CD14-positive monocyte (primary cell): Measurements from ENCODE around the gene SKOR2. TPM values are rescaled to one million over a fixed set of nuclear protein-coding genes. Genes with fewer than 3 reads are reported as not detected.
A peak's percentile ranks its signal among the peaks of the same experiment; 100 is the strongest.

Experiments
- DNase-seq, 3 donors: peaks; one replicate each; pipeline ENCODE4 v3.0.0-alpha.2; 2011 to 2022
- H2AFZ ChIP-seq: 2 replicates; pipeline ENCODE4 v1.6.0; 2012; ENCODE audit warnings: mild to moderate bottlenecking, low read depth, low read length, inconsistent platforms; ENCODE audit not compliant: insufficient read depth, poor library complexity, severe bottlenecking
- H3K27ac ChIP-seq, 2 donors: 1 replicate in 1 of 2; 2 replicates in 1 of 2; pipeline ENCODE4 v1.5.1; 2012 to 2013; ENCODE audit warnings: low read length in 2 of 2, control low read depth in 1 of 2, inconsistent platforms in 1 of 2, low read depth in 1 of 2, mild to moderate bottlenecking in 1 of 2
- H3K27me3 ChIP-seq, 2 donors: one replicate each; pipeline versions ENCODE4 v1.6.0 to v1.6.1; 2011 to 2013; ENCODE audit warnings: low read length in 2 of 2; ENCODE audit not compliant: control insufficient read depth in 2 of 2, insufficient read depth in 2 of 2
- H3K36me3 ChIP-seq, 2 donors: replicated peaks in 1 of 2; 1 replicate in 1 of 2; 2 replicates in 1 of 2; pipeline versions ENCODE4 v1.5.1 to v1.6.1; 2012 to 2013; ENCODE audit warnings: low read length in 2 of 2, control low read depth in 1 of 2, inconsistent platforms in 1 of 2, mild to moderate bottlenecking in 1 of 2; ENCODE audit not compliant: insufficient read depth in 2 of 2, control insufficient read depth in 1 of 2
- H3K4me1 ChIP-seq, 2 donors: 1 replicate in 1 of 2; 2 replicates in 1 of 2; pipeline versions ENCODE4 v1.5.1 to v1.6.1; 2012 to 2013; ENCODE audit warnings: low read length in 2 of 2, control low read depth in 1 of 2, inconsistent platforms in 1 of 2, mild to moderate bottlenecking in 1 of 2, moderate library complexity in 1 of 2; ENCODE audit not compliant: insufficient read depth in 2 of 2, control insufficient read depth in 1 of 2
- H3K4me2 ChIP-seq: replicated peaks from 2 replicates; pipeline ENCODE3; 2012; ENCODE audit warnings: low read length, moderate library complexity, mild to moderate bottlenecking; ENCODE audit not compliant: poor library complexity, severe bottlenecking; ENCODE audit errors: extremely low read depth
- H3K4me3 ChIP-seq, 3 experiments: fragments of 200-600 bp in 1 of 3; sonication (generic) in 1 of 3; replicated peaks in 1 of 3; 1 replicate in 2 of 3; 2 replicates in 1 of 3; pipeline ENCODE4 v1.5.1; 2011 to 2013; ENCODE audit warnings: low read length in 3 of 3, mild to moderate bottlenecking in 3 of 3, control low read depth in 2 of 3, low read depth in 2 of 3, inconsistent platforms in 1 of 3, moderate library complexity in 1 of 3
- H3K79me2 ChIP-seq: 2 replicates; pipeline ENCODE4 v1.6.0; 2012; ENCODE audit warnings: mild to moderate bottlenecking, control low read depth, inconsistent platforms, low read length, moderate library complexity; ENCODE audit not compliant: insufficient read depth
- H3K9ac ChIP-seq: 2 replicates; pipeline ENCODE4 v1.6.0; 2017; ENCODE audit warnings: low read length, mild to moderate bottlenecking; ENCODE audit not compliant: insufficient read depth, poor library complexity, severe bottlenecking
- H3K9me3 ChIP-seq, 2 donors: replicated peaks in 1 of 2; 1 replicate in 1 of 2; 2 replicates in 1 of 2; pipeline versions ENCODE4 v1.5.1 to v1.6.1; 2012 to 2013; ENCODE audit warnings: low read length in 2 of 2, control low read depth in 1 of 2; ENCODE audit not compliant: control insufficient read depth in 1 of 2, insufficient read depth in 1 of 2
- H4K20me1 ChIP-seq: 2 replicates; pipeline ENCODE4 v1.6.0; 2012; ENCODE audit warnings: mild to moderate bottlenecking, low read length, control low read depth, moderate library complexity; ENCODE audit not compliant: insufficient read depth
- H3K27ac Mint-ChIP-seq, 7 donors: one replicate each; pipeline ENCODE4 v1.8.0; 2020; ENCODE audit warnings: mild to moderate bottlenecking in 7 of 7, mixed read lengths in 7 of 7, moderate library complexity in 6 of 7, inconsistent platforms in 2 of 7
- H3K27me3 Mint-ChIP-seq, 3 donors: one replicate each; pipeline ENCODE4 v1.8.0; 2021 to 2022; ENCODE audit warnings: low read depth in 3 of 3, mild to moderate bottlenecking in 3 of 3, mixed read lengths in 3 of 3, moderate library complexity in 3 of 3, inconsistent platforms in 1 of 3
- H3K36me3 Mint-ChIP-seq, 2 donors: one replicate each; pipeline ENCODE4 v1.8.0; 2020; ENCODE audit warnings: mixed read lengths in 2 of 2, inconsistent platforms in 1 of 2, mild to moderate bottlenecking in 1 of 2
- H3K4me1 Mint-ChIP-seq: one replicate; pipeline ENCODE4 v1.8.0; 2020; ENCODE audit warnings: mild to moderate bottlenecking, mixed read lengths
- H3K4me3 Mint-ChIP-seq, 2 donors: one replicate each; pipeline ENCODE4 v1.8.0; 2020; ENCODE audit warnings: mild to moderate bottlenecking in 2 of 2, mixed read lengths in 2 of 2, moderate library complexity in 1 of 2
- H3K9me3 Mint-ChIP-seq, 7 donors: one replicate each; pipeline ENCODE4 v1.8.0; 2020 to 2022; ENCODE audit warnings: mixed read lengths in 7 of 7, mild to moderate bottlenecking in 6 of 7, moderate library complexity in 6 of 7, inconsistent platforms in 2 of 7
- WGBS: methylation state at CpG from one replicate; pipeline ENCODE4 v1.1.5; 2013; ENCODE audit warnings: missing lambda C conversion rate; ENCODE audit not compliant: insufficient coverage; 5-methylcytosine and 5-hydroxymethylcytosine counted together
- intact Hi-C, 2 donors: fragments of 100-400 bp; cut with micrococcal nuclease; formaldehyde crosslinking; loops; one replicate each; pipeline versions ENCODE4 v1.15.0 to v1.15.1; 2023
- polyA plus RNA-seq, 3 donors: library from polyadenylated mRNA; depleted of rRNA in 1 of 3; unstranded in 2 of 3; stranded (reverse) in 1 of 3; fragments of 300-500 nt in 2 of 3; fragments of >200 nt in 1 of 3; fragmentation: Illumina TruSeq in 2 of 3; gene quantifications; 1 replicate in 2 of 3; 2 replicates in 1 of 3; pipeline ENCODE4 v1.2.3, GENCODE V29; 2012 to 2021
- TF ChIP-seq, protein P1 (sequence below): fragments of 200-600 bp; IDR thresholded peaks from one replicate; pipeline ENCODE4 v1.8.0; 2022; ENCODE audit warnings: antibody characterized with exemption, mild to moderate bottlenecking

SKOR2 gene
- polyA plus RNA-seq, 3 donors, result not detected

DNA sequence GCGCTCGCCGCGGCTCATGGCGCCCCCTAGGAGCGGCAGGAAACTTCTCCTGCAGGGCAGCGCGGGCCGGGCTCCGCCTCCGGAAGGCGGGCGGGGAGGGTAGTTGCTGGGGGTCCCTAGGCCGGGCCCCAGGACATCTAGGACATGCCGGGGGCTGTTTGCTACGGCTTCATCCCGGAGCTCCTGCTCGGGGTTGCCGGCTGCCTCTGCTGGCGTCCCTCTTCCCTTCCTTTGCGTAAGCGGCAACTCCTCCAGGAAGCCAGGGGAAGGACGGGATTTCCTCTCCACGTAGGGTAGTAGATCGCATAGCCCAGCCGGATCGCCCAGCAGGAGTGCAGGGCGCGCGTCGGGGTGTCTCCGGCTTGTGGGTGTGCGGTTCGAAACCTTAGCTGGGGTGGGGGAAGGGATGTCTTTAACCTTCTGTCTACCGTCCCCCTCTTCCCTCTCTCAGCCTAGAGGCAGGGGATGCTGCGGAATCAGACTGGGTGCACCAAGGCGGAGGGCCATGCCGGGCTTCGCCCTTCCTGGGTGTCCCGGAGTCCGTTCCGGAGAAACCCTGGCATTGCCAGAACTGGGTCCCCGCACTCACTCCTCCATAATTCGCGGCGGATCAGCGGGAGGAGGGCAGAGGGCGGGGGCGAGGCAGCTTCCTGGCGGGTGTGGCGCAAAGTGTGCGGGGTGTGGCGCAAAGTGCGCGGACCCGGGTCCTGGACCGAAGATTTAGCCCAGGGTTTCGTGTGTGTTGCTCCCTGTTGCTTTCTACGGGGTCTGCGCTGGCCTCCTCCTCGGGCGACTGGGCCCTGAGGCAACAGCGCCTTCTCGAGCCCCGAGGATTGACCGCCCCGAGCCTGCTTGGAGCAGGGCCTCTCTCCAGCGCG, 12.2 kb upstream of the SKOR2 start:
- intact Hi-C loops, result no loop called here
- Histone ChIP-seq H3K27me3 (peaks cover 42 to 68% of the 10 kb centered on the region in 2 donors), H2AFZ (no peak overlapping the region), H3K9ac (no peak overlapping the region), H3K36me3 (no peaks in the 10 kb centered on the region), H4K20me1 (no peaks in the 10 kb centered on the region), H3K9me3 (peaks cover 0 to 38% of the 10 kb centered on the region in 2 donors), H3K4me2 (no peak overlapping the region), H3K79me2 (no peaks in the 10 kb centered on the region), H3K27ac (no peak overlapping the region), H3K4me3 (no peak overlapping the region), H3K4me1 (no peaks in the 10 kb centered on the region)
- TF ChIP-seq, protein P1, sequence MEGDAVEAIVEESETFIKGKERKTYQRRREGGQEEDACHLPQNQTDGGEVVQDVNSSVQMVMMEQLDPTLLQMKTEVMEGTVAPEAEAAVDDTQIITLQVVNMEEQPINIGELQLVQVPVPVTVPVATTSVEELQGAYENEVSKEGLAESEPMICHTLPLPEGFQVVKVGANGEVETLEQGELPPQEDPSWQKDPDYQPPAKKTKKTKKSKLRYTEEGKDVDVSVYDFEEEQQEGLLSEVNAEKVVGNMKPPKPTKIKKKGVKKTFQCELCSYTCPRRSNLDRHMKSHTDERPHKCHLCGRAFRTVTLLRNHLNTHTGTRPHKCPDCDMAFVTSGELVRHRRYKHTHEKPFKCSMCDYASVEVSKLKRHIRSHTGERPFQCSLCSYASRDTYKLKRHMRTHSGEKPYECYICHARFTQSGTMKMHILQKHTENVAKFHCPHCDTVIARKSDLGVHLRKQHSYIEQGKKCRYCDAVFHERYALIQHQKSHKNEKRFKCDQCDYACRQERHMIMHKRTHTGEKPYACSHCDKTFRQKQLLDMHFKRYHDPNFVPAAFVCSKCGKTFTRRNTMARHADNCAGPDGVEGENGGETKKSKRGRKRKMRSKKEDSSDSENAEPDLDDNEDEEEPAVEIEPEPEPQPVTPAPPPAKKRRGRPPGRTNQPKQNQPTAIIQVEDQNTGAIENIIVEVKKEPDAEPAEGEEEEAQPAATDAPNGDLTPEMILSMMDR, result no peak
- Mint-ChIP-seq H3K9me3 (peaks cover 0 to 31% (median 22%) of the 10 kb centered on the region in 7 donors), H3K4me3 (peak overlapping the region in 1 of 2 donors; percentile 82), H3K36me3 (peaks cover 0 to 2% of the 10 kb centered on the region in 2 donors), H3K27me3 (peaks cover 64 to 67% (median 67%) of the 10 kb centered on the region in 3 donors), H3K27ac (no peak overlapping the region), H3K4me1 (no peaks in the 10 kb centered on the region)
- DNase-seq, result no peak
- WGBS, result 5% methylated on average over 44 of the region's 69 CpGs

DNA sequence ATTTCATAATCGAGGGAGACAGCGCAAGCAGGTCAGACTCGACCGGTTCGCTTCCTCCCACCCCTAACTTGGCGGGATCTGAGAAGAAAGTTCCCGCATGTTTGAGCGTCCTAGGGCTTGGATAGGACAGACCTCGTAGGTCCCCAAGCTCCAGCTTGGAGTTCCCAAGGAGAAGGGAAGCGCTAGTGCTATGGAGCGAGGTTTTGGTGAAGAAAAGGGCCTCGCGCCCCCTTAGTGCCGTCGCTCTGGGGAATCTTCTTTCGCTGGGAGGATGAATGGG, 11.6 kb upstream of the SKOR2 start:
- H3K4me1 Mint-ChIP-seq, result no peaks in the 10 kb centered on the region
- H3K4me3 Mint-ChIP-seq, result peak overlapping the region in 1 of 2 donors; percentile 82
- intact Hi-C loops, result no loop called here
- TF ChIP-seq, protein P1, result no peak
- no peaks in the 10 kb centered on the region for H3K36me3 ChIP-seq
- no peak overlapping the region for H3K4me3 ChIP-seq
- peaks cover 66 to 70% (median 67%) of the 10 kb centered on the region in 3 donors for H3K27me3 Mint-ChIP-seq
- no peaks in the 10 kb centered on the region for H3K79me2 ChIP-seq
- no peaks in the 10 kb centered on the region for H4K20me1 ChIP-seq
- H3K9ac ChIP-seq, result no peak overlapping the region
- H3K27me3 ChIP-seq, result peaks cover 42 to 67% of the 10 kb centered on the region in 2 donors
- no peak for DNase-seq
- peaks cover 0 to 38% of the 10 kb centered on the region in 2 donors for H3K9me3 ChIP-seq
- no peaks in the 10 kb centered on the region for H3K4me1 ChIP-seq
- no peak overlapping the region for H2AFZ ChIP-seq
- H3K9me3 Mint-ChIP-seq, result peaks cover 0 to 31% (median 22%) of the 10 kb centered on the region in 7 donors
- no peak overlapping the region for H3K27ac Mint-ChIP-seq
- H3K27ac ChIP-seq, result no peak overlapping the region
- no peak overlapping the region for H3K4me2 ChIP-seq
- H3K36me3 Mint-ChIP-seq, result peaks cover 0 to 2% of the 10 kb centered on the region in 2 donors
- 5% methylated on average over 16 of the region's 16 CpGs for WGBS
